GM23248 (cell line): Measurements from ENCODE around the gene ASB16.

Experiments used
- EZH2 ChIP-seq: fragments of 200-600 bp; sonication (generic); IDR thresholded peaks from 2 replicates; pipeline ENCODE4 v1.6.1; 2018; ENCODE audit warnings: antibody characterized with exemption, mild to moderate bottlenecking; ENCODE audit not compliant: insufficient read depth, poor library complexity, severe bottlenecking
- EZH2phosphoT487 ChIP-seq: fragments of 200-600 bp; sonication (generic); IDR thresholded peaks from 2 replicates; pipeline ENCODE4 v1.6.1; 2018; ENCODE audit warnings: antibody characterized with exemption, moderate library complexity, mild to moderate bottlenecking, low read depth; ENCODE audit not compliant: insufficient read depth

- TF ChIP-seq EZH2 (no peak), EZH2phosphoT487 (no peak)
Measured at GRCh38 chr17:44177640-44178039, 7.1 kb downstream of the ASB16 start.
